HG02981 (cell line): ENCODE results near the gene PRRX2.

ENCODE experiments used
- ATAC-seq: cut with Tn5 transposase; IDR thresholded peaks from one replicate; pipeline ENCODE4 v1.9.1; 2021; ENCODE audit warnings: mild to moderate bottlenecking, moderate library complexity; ENCODE audit not compliant: unreplicated experiment

The PRRX2 gene

GRCh38 chr9:129703667-129704355, 38.4 kb downstream of the PRRX2 start:
- no peak for ATAC-seq

GRCh38 chr9:129704807-129705206, 39.4 kb downstream of the PRRX2 start:
- ATAC-seq, result no peak

DNA sequence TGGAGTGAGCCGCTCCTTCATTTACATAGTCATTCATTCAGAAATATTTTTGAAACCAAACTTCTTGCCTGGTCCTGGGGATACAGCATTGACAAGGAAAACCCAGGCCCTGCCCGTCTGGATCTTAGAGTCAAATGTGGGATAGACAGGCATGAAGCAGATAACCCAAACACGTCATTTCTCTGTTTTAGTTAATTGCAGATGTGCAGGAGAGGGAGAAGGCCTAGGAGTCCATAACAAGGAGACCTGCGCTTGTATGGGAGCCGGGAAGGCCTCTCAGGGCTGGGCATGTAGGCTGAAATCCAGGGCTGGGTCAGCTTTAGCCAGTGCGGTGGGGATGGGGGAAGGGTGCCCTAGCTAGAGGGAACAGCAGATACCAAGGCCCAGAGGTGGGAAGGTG, 43.3 kb downstream of the PRRX2 start:
- ATAC-seq, result no peak

DNA sequence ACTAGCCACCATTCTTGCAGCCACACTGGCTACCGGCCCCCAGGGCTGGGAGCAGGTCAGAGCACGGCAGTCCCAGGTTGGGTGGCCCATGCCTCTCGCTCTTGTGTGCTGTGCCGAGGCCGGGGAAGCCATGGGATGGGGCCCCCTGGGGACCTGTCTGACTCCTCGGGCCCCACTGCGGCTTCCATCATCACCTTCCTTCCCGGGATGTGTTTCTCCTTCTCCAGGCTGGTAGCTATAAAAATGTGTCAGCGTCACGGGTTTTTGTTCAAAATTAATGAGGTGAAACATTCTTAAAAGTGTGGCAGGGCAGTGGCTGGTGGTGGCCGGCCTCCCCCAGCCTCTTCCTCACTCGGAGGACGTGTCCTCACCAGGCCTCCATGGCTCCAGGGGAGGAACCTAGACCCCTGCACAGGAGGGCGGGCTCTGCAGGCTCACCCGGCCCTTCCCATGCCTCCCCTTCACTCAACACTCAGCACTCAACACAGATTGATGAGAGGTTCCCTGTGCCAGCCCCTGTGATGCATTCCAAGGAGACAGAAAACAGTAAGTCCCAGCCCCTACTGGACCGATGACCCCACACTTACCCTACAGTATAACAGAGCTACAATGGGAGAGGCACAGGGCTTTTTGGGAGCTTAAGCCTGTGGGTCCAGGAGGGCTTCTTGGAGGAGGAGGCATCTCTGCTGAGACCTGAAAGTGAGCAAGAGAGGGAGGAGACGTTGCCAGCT, 44.2 kb downstream of the PRRX2 start:
- no peak for ATAC-seq

GRCh38 chr9:129710169-129710453, 44.7 kb downstream of the PRRX2 start:
- ATAC-seq, result no peak

GRCh38 chr9:129712634-129713401, 47.4 kb downstream of the PRRX2 start:
- ATAC-seq, result no peak

DNA sequence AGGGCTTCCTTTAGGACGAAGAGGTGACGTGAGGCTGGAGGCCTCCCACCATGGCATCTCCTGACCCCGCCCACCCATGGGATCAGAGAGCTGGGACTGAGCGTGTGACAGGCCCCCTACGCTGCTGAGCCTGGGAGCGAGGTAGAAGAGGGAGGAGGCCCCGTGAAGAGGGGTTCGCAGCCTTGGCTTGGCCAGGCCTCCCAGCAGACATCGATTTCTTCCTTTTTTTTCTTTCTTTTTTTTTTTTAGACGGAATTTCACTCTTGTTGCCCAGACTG, 47.9 kb downstream of the PRRX2 start:
- ATAC-seq, result no peak

GRCh38 chr9:129714511-129715061, 49.1 kb downstream of the PRRX2 start:
- ATAC-seq, result no peak

- ATAC-seq, result no peak
Observed at GRCh38 chr9:129716091-129716490, 50.6 kb downstream of the PRRX2 start.

GRCh38 chr9:129717991-129718390, 52.5 kb downstream of the PRRX2 start:
- no peak for ATAC-seq

- ATAC-seq, result no peak
Observed at GRCh38 chr9:129718647-129719046, 53.2 kb downstream of the PRRX2 start.

GRCh38 chr9:129719135-129719534, 53.7 kb downstream of the PRRX2 start:
- ATAC-seq, result no peak

- ATAC-seq, result no peak
Observed at GRCh38 chr9:129720181-129720864, 54.9 kb downstream of the PRRX2 start.

DNA sequence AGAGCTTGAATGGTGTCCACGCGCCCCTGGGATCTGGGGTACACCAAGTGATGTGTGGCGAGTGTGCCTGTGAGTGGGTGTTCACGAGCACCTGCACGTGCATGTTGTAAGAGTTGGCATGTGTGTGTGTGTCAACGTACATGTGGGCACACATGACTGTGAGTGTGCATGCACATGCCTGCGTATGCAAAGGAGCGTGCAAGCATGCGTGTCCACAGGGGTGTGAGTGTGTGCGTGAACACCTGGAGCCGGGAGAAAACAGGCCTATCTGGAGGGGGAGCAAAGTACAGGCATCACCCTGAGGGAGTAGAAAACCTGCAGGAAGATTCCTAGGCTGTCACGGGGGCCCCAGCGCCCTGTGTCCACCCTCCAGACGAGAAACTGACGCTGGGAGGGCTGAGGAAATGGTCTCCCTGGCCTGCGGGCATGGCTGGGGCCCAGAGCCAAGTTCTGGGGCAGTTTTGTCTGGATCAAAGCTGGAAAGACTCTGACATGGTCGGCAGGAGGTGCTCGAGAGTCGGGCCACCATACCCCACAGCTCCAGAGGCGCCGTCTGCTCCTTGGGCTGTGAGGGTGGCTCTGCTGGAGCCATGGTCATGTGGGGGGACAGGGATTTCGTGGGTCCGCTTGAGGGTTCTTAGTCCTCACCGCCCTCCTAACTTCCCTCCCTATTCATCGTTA, 55.6 kb downstream of the PRRX2 start:
- ATAC-seq, result no peak

DNA sequence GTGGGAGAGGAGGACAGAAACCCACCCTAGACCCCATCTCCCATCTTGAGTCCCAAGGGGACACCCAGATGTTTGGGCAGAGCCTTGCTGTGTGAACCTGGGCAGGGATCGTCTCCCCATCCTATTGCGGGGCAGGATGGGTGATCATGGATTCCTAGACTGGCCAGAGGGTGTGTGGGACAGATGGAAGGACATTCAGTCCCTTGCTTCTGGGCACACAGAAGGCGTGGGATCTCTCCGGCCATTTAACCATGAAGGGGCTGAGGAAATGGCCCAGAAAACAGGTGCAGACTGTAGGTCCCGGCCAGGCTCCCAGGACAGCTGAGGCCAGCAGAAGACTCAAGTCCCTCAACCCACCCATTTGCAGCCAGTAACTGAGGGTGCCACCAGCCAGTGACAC, 57.5 kb downstream of the PRRX2 start:
- ATAC-seq, result no peak

DNA sequence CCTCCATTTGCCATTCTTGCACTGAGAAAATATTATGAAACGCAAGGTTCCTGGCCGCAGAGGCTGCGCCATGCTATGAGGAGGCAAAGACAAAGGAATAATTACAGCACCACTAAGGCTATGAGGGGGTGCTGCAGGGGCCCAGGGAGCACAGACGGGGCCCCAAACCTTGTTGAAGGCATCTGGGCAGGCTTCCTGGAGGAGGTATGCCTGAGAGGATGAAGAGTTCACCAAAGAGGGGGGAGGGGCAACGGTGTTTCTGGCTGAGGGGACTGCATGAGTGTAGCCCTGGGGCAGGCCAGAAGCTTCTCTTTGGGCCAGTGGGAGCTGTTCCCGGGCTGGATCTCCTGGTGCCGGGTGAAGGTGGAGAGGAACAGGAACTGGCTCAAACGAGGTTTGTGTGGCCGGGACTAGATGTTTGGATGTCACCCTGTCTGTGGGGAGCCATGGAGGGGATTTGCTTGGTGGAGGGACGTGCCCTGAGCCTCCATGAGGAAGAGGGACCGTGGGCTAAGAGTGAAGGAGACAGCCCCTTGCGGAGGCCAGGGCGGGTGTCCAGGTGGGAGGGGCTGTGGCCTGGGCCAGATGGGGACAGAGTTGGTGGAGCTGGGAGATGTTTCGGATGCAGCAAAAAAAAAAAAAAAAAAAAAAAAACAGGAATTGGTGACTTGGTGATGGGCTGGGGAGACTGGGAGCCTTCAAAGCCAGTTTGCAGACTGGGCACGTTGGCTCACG, 59.2 kb downstream of the PRRX2 start:
- ATAC-seq, result no peak

DNA sequence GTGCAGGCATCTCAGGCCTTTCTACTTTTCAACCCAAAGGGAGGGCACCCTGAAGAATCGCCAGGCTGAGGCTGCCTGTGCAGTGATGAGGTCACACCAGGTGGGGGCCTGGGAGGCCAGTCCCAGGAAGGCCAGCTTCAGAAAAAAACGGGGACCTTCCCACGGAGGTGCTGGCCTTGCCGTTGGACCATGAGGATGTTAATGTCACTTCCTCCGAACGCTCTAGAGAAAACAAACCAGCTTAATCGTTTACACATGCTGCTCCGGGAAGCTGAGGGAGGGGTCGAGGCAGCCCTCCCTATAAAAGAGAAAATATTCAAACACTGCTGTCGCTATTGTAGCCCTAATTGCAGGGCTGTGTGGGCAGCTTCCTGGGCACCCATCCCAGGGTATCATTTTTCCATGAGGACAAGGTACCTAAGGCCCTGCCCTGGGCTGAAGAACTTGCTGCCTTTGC, 60.4 kb downstream of the PRRX2 start:
- ATAC-seq, result no peak

DNA sequence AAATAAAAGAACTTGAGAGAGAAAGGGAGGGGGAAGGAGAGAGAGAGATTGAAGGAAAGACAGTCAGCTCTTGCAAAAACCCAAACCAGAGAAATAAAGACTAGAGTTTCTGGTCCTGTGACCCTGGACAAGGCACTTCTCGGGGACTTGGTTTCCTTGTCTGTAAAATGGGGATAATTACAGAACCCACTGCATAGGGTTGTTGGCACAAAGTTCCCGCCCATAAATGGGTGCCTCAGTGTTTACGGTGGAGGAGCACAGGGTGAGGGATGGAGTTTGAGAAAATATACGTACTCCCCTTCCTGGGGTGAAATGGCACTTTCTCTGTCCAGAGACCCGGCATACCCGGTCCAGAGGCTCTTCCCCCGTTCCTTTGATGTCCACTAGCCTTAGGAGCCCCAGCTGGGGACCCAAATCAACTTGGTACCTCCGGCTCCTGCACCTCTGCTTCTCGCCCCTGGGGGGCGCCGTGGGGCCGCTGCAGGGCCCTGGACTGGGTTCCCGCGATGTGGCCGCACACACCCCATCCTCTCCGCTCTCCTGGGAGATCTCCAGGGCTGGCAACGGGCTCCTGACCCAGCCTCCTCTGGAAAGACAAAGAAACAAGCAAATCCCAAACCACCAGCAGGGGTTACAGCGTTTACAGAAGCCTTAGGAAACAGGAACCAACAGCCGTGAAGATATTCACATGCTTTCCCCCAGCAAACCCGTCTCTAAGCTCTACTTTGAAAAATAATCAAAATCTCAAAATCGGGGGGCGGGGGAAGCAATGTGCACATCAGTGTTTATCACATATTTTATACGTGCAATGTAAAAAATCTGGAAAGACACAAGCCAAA, 61.1 kb downstream of the PRRX2 start:
- ATAC-seq, result no peak

DNA sequence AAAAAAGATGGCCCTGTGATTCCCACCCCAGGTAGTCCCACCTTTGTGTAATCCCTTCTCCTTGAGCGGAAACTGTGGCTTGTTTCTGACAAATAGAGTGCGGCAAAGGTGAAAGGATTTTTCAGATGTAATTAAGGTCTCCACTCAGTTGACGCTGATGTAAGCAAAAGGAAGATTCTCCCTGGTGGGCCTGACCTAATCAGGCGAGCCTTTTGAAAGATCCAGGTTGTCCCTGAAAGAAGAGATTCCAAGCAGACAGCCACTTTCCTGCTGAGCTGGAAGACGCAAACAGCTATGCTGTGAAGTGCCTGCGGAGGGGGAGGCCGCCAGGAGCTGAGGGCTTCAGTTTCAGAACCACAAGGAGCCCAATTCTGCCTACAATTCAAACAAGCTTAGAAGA, 63.3 kb downstream of the PRRX2 start:
- ATAC-seq, result no peak
